Muscle layer of duodenum (tissue), 2 donors: ENCODE data around the gene CLCNKA.

Experiments
- H3K27ac ChIP-seq: one replicate; pipeline ENCODE4 v1.7.0; 2013; ENCODE audit warnings: mild to moderate bottlenecking, low read length
- H3K27me3 ChIP-seq: one replicate; pipeline ENCODE4 v1.7.0; 2013; ENCODE audit warnings: low read depth, mild to moderate bottlenecking, control low read depth, low read length
- H3K36me3 ChIP-seq, 2 donors: one replicate each; pipeline ENCODE4 v1.7.0; 2013; ENCODE audit warnings: low read length in 2 of 2, control low read depth in 1 of 2, mild to moderate bottlenecking in 1 of 2; ENCODE audit not compliant: insufficient read depth in 2 of 2, control insufficient read depth in 1 of 2
- H3K4me1 ChIP-seq, 2 donors: one replicate each; pipeline ENCODE4 v1.7.0; 2013; ENCODE audit warnings: low read length in 2 of 2, mild to moderate bottlenecking in 2 of 2, control low read depth in 1 of 2, moderate library complexity in 1 of 2; ENCODE audit not compliant: insufficient read depth in 2 of 2, control insufficient read depth in 1 of 2
- H3K4me3 ChIP-seq, 2 donors: one replicate each; pipeline ENCODE4 v1.7.0; 2013; ENCODE audit warnings: low read length in 2 of 2, low read depth in 1 of 2, mild to moderate bottlenecking in 1 of 2
- H3K9me3 ChIP-seq, 2 donors: one replicate each; pipeline ENCODE4 v1.7.0; 2013; ENCODE audit warnings: low read length in 2 of 2, control low read depth in 1 of 2, mild to moderate bottlenecking in 1 of 2; ENCODE audit not compliant: control insufficient read depth in 1 of 2
- donor health status: healthy.

The CLCNKA gene

GRCh38 chr1:16013220-16013907, 8.5 kb upstream of the CLCNKA start:
- H3K36me3 ChIP-seq: no peaks in the 10 kb centered on the region
- H3K4me1 ChIP-seq: peaks cover 6 to 29% of the 10 kb centered on the region in 2 donors
- H3K27me3 ChIP-seq: no peaks in the 10 kb centered on the region
- peak overlapping the region; percentile 9 to 52 for H3K4me3 ChIP-seq
- H3K27ac ChIP-seq: peak overlapping the region; percentile 78
- H3K9me3 ChIP-seq: no peaks in the 10 kb centered on the region

- Histone ChIP-seq H3K4me3 (peak overlapping the region in 1 of 2 donors; percentile 52), H3K27me3 (no peaks in the 10 kb centered on the region), H3K27ac (peak overlapping the region; percentile 78), H3K36me3 (no peaks in the 10 kb centered on the region), H3K9me3 (no peaks in the 10 kb centered on the region), H3K4me1 (peaks cover 6 to 33% of the 10 kb centered on the region in 2 donors)
Measured at GRCh38 chr1:16013908-16014258, 8.0 kb upstream of the CLCNKA start.

- H3K4me3 ChIP-seq: peak overlapping the region in 1 of 2 donors; percentile 73
- H3K4me1 ChIP-seq: peaks cover 6 to 38% of the 10 kb centered on the region in 2 donors
- H3K36me3 ChIP-seq: no peaks in the 10 kb centered on the region
- H3K27me3 ChIP-seq: no peaks in the 10 kb centered on the region
- no peaks in the 10 kb centered on the region for H3K9me3 ChIP-seq
- H3K27ac ChIP-seq: peak overlapping the region; percentile 78
Measured at GRCh38 chr1:16014509-16015482, 7.0 kb upstream of the CLCNKA start.

GRCh38 chr1:16015491-16015890, 6.3 kb upstream of the CLCNKA start:
- peaks cover 6 to 45% of the 10 kb centered on the region in 2 donors for H3K4me1 ChIP-seq
- H3K9me3 ChIP-seq: no peaks in the 10 kb centered on the region
- H3K27me3 ChIP-seq: no peaks in the 10 kb centered on the region
- peak overlapping the region in 1 of 2 donors; percentile 73 for H3K4me3 ChIP-seq
- no peaks in the 10 kb centered on the region for H3K36me3 ChIP-seq
- peak overlapping the region; percentile 78 for H3K27ac ChIP-seq

DNA sequence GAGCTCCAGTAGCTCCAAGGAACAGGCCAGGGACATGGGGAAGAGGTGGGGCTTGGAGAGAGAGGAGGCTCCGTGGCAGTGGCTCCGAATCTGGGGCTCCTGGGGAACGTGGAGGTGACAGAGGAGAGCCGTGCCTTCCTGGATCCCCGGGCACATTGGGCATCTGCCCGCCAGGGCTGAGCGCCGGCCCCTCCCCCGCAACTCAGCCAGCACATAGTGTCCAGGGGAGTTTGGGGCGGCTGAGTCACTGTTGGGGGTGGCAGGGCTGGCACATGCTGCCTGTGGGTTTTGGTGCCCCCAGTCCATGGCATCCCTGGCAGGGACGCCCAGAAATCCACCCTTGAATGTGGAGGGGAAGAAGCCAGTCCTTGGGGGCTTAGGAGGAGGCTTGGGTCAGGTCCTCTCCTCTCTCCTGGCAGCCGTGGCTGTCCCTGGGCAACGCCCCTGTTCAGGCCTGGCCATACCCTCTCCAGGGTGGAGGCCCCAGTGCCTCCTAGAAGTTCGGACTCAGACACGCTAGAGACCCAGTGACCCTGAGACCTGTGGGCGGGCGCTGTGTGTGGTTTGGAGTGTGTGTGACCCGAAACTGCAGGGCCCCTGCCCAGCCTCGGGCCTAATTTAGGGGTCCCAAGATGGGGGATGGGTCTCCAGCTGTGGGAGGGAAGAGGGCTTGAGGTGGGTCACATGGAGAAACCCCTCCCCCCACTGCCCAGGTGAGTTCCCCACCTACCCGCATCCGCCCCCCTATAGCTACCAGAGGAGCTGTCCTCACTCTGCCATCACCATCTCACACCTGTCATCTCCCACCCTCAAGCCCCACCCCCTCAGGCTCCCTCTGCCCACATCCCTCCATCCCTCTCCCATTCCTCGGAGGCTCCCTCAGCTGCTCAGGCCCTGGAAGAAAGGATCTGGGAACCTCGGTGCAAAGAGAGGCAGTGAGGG, 5.6 kb upstream of the CLCNKA start:
- Histone ChIP-seq H3K27me3 (no peaks in the 10 kb centered on the region), H3K36me3 (no peaks in the 10 kb centered on the region), H3K4me3 (peak overlapping the region; percentile 44 to 73), H3K27ac (peak overlapping the region; percentile 78), H3K4me1 (peaks cover 6 to 47% of the 10 kb centered on the region in 2 donors), H3K9me3 (no peaks in the 10 kb centered on the region)

GRCh38 chr1:16017076-16017460, 4.8 kb upstream of the CLCNKA start:
- H3K9me3 ChIP-seq: no peaks in the 10 kb centered on the region
- H3K36me3 ChIP-seq: no peaks in the 10 kb centered on the region
- H3K27ac ChIP-seq: peak overlapping the region; percentile 78
- peak overlapping the region; percentile 44 to 73 for H3K4me3 ChIP-seq
- no peaks in the 10 kb centered on the region for H3K27me3 ChIP-seq
- H3K4me1 ChIP-seq: peaks cover 6 to 53% of the 10 kb centered on the region in 2 donors

GRCh38 chr1:16017461-16018303, 4.2 kb upstream of the CLCNKA start, which contains the start of gene HSPB7:
HSPB7 (minus strand) TSS chr1:16018043; CDS start chr1:16017963, 80 bp downstream.
- Histone ChIP-seq H3K4me1 (peaks cover 6 to 54% of the 10 kb centered on the region in 2 donors), H3K27me3 (no peaks in the 10 kb centered on the region), H3K9me3 (no peaks in the 10 kb centered on the region), H3K4me3 (peak within 1 kb of the TSS; percentile 44 to 73), H3K36me3 (no peaks in the 10 kb centered on the region), H3K27ac (peak within 1 kb of the TSS; percentile 78)

GRCh38 chr1:16018308-16018707, 3.5 kb upstream of the CLCNKA start:
- no peaks in the 10 kb centered on the region for H3K9me3 ChIP-seq
- no peaks in the 10 kb centered on the region for H3K27me3 ChIP-seq
- H3K27ac ChIP-seq: peak overlapping the region; percentile 78
- H3K36me3 ChIP-seq: no peaks in the 10 kb centered on the region
- peak overlapping the region in 1 of 2 donors; percentile 73 for H3K4me3 ChIP-seq
- peaks cover 6 to 52% of the 10 kb centered on the region in 2 donors for H3K4me1 ChIP-seq

DNA sequence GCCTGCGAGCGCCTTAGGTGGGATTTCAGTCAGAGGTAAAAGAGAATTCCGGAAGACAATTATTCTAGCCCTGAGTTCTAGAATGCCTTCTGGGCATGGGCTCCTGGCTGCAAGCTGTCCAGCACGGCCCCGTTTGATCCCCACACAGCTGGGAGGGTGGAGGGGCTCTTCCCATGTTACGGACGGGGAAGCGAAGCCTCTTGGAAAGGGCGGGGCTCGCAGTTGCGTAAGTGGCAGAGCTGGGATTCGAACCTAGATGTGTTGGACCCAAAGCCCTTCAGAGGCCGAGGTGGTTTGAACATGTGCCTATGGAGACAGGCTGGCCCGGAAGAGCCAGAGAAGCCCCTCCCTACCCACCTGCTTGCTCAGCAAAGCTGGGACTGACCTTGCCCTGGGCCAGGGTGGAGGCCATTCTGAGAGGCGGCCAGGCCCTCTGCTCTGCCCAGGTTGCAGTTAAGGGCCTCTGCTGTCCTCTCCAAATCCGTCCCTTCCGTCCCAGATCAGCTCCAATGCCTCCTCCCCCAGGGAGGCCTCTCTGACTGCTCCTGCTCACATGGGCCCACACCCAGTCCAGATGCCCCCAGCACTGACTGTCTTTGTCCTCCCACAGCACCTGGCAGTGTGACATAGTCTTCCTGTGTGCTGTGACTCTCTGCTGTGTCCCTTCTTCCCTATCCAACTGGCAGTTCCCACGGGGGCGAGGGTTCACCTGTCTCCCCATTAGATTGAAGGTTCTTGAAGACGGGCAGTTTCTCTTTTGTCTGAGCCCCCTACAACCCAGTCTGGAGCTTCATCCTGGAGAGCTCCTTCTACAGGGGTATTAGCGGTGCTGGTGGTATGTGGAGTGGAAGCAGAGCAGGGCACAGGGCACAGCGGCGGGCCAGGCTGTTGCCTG, 2.8 kb upstream of the CLCNKA start:
- no peaks in the 10 kb centered on the region for H3K9me3 ChIP-seq
- peak overlapping the region; percentile 78 for H3K27ac ChIP-seq
- no peaks in the 10 kb centered on the region for H3K36me3 ChIP-seq
- H3K27me3 ChIP-seq: no peaks in the 10 kb centered on the region
- H3K4me1 ChIP-seq: peaks cover 6 to 46% of the 10 kb centered on the region in 2 donors
- H3K4me3 ChIP-seq: peak overlapping the region in 1 of 2 donors; percentile 73
